GM18502 (cell line): ENCODE measurements around the gene BSCL2.
"Not testable (repeated sequence)": the region's sequence is repeated elsewhere in the genome, so short reads cannot be mapped to it uniquely, and the experiment has no call there.

Experiments used
- ATAC-seq: cut with Tn5 transposase; IDR thresholded peaks from one replicate; pipeline ENCODE4 v1.9.1; 2021; ENCODE audit warnings: mild to moderate bottlenecking; ENCODE audit not compliant: unreplicated experiment, poor library complexity

The BSCL2 gene

GRCh38 chr11:62689421-62690183, 17.6 kb downstream of the BSCL2 start, which contains the start of gene LRRN4CL:
LRRN4CL (minus strand) TSS chr11:62689530; CDS start chr11:62688508, 1,022 bp downstream.
- ATAC-seq = no peak

DNA sequence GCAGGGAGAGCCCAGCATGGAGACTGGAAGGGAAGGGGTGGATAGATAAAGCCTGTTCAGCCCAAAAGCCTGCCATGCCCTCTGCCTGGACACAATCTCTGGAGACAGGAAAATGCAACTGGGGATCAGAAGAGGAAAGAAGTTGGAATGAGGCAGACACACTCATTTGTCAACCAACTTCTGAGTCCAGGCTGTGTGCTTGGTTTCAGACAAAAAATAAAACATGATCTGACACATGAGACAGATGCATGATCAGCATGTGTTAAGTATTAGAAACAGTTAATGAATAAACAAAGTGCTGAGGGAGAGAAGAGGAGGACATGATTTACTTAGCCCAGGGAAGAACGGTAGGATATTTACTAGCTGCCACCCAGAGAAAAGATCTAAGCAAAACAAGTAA, 18.7 kb downstream of the BSCL2 start:
- ATAC-seq = no peak

GRCh38 chr11:62687508-62688396, 19.5 kb downstream of the BSCL2 start:
- ATAC-seq = no peak

DNA sequence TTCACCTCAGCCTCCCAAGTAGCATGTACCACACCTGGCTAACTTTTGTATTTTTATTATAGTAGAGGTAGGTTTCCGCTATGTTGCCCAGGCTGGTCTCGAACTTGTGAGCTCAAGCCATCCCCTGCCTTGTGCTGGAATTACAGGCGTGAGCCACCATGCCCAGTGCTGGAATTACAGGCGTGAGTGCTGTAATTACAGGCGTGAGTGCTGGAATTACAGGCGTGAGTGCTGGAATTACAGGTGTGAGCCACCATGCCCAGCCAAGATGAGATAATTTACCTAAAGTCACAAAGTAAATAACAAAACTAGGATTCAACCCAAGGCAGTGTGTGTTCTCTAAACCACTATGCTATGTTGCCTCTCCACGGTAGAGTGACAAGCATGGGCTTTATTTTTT, 24.7 kb downstream of the BSCL2 start:
- no peak for ATAC-seq

DNA sequence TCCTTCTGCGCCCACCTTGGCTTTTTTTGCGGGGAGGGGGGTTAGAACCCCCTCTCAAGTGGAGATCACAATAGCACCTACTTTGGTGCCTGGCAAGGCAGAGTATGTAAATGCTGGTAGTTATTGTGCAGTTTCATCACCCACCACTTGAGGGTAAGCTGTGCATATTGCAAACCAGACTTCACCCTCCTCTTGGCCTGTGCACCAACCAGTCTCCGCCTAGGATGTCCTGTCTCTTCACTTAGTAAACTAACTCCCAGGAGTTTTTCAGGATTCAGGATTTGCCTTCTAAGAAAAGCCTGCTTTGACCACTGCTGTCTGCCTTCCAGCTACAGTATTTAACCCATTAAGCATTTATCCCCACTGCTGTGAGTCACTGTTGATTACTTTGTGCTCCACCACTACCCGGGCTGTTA, 26.4 kb downstream of the BSCL2 start:
- ATAC-seq = peak; percentile 70

DNA sequence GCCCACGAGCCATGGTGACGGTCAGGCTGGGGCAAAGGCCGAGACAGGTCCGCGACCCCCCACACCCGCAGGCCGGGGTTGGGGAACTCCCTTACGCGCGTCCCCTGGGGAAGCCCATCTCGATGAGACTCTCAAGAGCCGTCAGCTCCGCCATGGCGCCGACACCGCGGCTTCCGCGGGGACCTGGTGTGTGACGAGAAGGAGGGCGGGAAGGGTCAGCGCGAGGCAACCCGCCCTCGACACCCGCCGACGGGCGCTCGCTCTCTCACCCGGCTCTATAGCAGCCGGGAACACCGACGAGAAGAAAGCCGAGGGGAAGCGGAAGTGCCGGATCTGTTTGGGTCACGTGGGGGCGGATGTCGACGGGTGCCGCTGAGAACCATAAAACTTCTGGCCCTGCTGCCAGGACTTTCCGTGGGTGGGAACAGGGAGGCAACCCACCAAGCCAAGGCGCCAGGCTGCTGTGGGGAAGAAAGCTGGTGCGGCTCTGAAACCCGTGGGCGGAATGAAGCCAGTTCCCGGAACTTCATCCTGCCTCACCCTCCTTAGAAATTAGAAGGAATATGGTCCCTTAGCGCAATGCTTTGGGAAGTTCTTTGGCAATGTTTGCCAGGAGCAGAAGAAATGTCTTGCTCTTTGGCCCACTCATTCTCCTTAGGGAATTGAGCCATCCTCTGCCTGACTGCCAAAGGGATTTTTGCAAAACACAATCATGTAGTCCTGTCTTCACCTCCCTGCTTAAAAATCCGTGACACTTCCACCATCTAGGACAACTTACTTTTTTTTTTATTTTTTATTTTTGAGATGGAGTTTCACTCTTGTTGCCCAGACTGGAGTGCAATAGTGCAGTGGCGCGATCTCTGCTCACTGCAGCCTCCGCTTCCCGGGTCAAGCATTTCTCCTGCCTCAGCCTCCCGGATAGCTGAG, 28.2 kb downstream of the BSCL2 start, which contains the start of gene UBXN1:
Gene UBXN1 (minus strand): TSS at position 304 of the 927 bp plus-strand sequence. CDS start 150 bp downstream, at position 154.
- peak; percentile 70 for ATAC-seq

GRCh38 chr11:62678433-62678769, 28.8 kb downstream of the BSCL2 start:
- ATAC-seq = no peak

DNA sequence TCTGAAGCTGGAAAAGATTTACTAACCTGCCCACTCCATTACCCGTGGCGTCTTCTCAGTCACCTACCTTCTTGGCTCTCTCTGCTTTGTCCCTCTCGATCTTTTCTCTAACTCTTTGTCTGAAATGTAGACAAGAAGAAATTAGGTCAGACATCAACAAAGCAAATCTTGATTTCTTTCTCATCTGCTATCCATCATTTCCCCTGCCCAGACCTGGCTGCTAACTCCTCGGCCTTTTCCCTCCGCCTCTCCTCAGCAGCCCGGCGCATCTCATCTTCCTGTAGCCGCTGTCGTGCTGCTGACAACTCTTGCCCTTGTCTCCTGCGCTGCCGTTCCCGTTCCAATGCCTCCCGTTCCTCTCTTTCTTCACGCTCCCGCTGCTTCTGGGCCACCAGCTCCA, 29.5 kb downstream of the BSCL2 start:
- no peak for ATAC-seq

GRCh38 chr11:62677156-62677555, 30.1 kb downstream of the BSCL2 start:
- no peak for ATAC-seq

DNA sequence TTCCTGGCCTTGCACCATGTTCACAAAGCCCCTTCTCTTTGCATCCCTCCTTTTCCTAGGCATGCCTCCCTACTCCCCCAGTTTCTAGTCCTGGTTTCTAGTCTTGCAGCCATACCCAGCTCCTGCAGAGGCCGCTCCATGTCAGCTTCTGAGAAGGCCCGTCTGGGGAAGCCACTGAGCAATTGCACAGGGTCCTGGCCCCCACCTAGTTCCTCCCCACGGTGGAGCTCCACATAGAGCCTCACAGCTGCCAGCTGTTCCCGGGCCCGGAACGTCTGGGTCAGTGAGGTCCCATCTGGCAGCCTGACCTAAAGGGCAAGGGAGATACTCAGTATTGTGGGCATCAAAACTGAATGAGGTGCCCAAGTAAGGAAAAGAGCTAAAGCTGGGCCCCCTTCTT, 30.5 kb downstream of the BSCL2 start:
- ATAC-seq = no peak

- ATAC-seq = not testable (repeated sequence)
Observed at GRCh38 chr11:62675415-62675814, 31.8 kb downstream of the BSCL2 start.

GRCh38 chr11:62673196-62673525, 34.1 kb downstream of the BSCL2 start:
- no peak for ATAC-seq

- ATAC-seq = peak; percentile 62
Observed at GRCh38 chr11:62671608-62672389, 35.4 kb downstream of the BSCL2 start, which contains the start of the genes LBHD1 and UQCC3. LBHD1 (minus strand) TSS chr11:62672267; CDS start chr11:62670031, 2,236 bp downstream. UQCC3 (plus strand) TSS chr11:62671673; CDS start chr11:62671746, 73 bp downstream.

- ATAC-seq = peak; percentile 21
Observed at GRCh38 chr11:62671236-62671607, 36.0 kb downstream of the BSCL2 start.

DNA sequence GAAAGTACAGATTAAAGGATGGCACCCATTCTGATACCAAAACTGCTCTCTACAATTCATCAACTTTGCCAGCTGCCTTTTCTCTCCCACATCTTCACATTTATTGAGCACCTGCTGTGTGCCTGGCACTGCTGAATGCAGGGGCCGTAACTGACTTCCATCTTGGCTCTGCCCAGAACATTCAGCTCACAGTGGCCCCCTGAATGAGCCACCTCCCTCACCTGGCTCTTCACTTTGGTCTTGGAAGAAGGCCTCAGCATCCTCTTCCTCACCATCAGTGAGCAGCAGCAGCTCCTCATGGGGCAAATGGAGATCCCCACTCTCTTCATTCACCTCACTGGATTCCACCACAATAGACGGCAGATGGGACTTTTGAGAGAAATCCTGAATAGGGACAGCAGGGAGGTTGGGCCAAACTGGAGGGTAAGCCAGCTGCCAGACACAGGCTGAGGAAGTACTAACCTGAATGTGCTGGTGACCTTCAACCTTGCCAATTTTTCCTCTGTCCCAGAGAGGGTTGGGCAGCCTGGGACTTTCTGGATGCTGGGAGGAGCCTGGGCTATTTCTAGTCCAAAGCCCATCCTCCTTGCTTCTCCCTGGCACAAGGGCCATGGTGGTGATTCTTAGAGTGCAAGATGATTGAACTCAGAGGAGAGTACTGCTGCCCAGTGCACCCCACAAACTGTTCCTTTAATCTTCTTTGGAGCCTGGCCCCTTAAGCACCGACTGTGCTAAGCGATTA, 37.6 kb downstream of the BSCL2 start:
- no peak for ATAC-seq

- ATAC-seq = no peak
Observed at GRCh38 chr11:62667460-62667859, 39.8 kb downstream of the BSCL2 start.

GRCh38 chr11:62666259-62666926, 40.8 kb downstream of the BSCL2 start:
- ATAC-seq = no peak

GRCh38 chr11:62665599-62666258, 41.5 kb downstream of the BSCL2 start:
- ATAC-seq = peak; percentile 9
